Activated naive CD4-positive, alpha-beta T cell treated with anti-CD3 and anti-CD28 coated beads for 36 hours (primary cell): ENCODE measurements around the gene PI4K2A. TPM values are rescaled to one million over a fixed set of nuclear protein-coding genes. Genes with fewer than 3 reads are reported as not detected.
"Not testable (repeated sequence)": the region's sequence is repeated elsewhere in the genome, so short reads cannot be mapped to it uniquely, and the experiment has no call there.

Experiments
- CTCF ChIA-PET: fragments of 350-600 bp; sonication (Branson Sonifier 250); formaldehyde crosslinking; loops from one replicate; lab custom pipeline; 2021; ENCODE audit warnings: antibody characterized with exemption; lab: Charles Lee
- DNase-seq: peaks from one replicate; pipeline ENCODE4 v3.0.0-alpha.2; 2020
- H3K27ac Mint-ChIP-seq: one replicate; pipeline ENCODE4 v1.8.0; 2021; ENCODE audit warnings: mild to moderate bottlenecking, mixed read lengths
- H3K27me3 Mint-ChIP-seq: one replicate; pipeline ENCODE4 v1.8.0; 2021; ENCODE audit warnings: low read depth, mixed read lengths
- H3K36me3 Mint-ChIP-seq: one replicate; pipeline ENCODE4 v1.8.0; 2021; ENCODE audit warnings: low read depth, mixed read lengths
- H3K4me1 Mint-ChIP-seq: one replicate; pipeline ENCODE4 v1.8.0; 2021; ENCODE audit warnings: low read depth, mixed read lengths
- H3K4me3 Mint-ChIP-seq: one replicate; pipeline ENCODE4 v1.8.0; 2021; ENCODE audit warnings: mild to moderate bottlenecking, moderate library complexity, mixed read lengths
- H3K9me3 Mint-ChIP-seq: one replicate; pipeline ENCODE4 v1.8.0; 2021; ENCODE audit warnings: mixed read lengths
- intact Hi-C: fragments of 100-400 bp; cut with micrococcal nuclease; formaldehyde crosslinking; loops from one replicate; pipeline ENCODE4 v1.15.1; 2023
- total RNA-seq, 2 experiments: library from RNA; stranded (reverse); gene quantifications; one replicate each; pipeline ENCODE4 v1.2.3, GENCODE V29; 2021

Gene PI4K2A
- total RNA-seq, 2 experiments from 2014 or later: 8.9 to 9.4 TPM

DNA sequence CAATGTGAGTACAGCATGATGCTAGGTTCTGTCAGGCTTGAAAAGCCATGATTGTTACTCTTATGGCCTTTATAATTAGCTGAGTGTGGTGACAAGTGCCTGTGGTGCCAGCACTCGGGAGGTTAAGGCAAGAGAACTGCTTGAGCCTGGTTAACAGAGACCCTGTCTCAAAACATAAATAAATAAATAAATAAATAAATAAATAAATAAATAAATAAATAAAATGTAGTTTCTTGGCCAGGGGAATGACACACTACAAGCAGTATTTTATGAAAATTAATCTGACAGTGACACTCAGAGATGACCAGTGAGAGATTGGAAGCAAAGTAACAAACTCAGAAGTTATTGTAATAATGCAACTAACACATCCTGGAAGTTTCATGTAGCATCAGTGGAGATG is 4.9 kb upstream of the PI4K2A start:
- no peak for DNase-seq
- H3K36me3 Mint-ChIP-seq: peaks cover 2% of the 10 kb centered on the region
- CTCF ChIA-PET: no interaction called here
- H3K27me3 Mint-ChIP-seq: no peaks in the 10 kb centered on the region
- H3K9me3 Mint-ChIP-seq: no peaks in the 10 kb centered on the region
- H3K27ac Mint-ChIP-seq: no peak overlapping the region
- H3K4me1 Mint-ChIP-seq: peaks cover 17% of the 10 kb centered on the region
- no peak overlapping the region for H3K4me3 Mint-ChIP-seq
- intact Hi-C loops: no loop called here

DNA sequence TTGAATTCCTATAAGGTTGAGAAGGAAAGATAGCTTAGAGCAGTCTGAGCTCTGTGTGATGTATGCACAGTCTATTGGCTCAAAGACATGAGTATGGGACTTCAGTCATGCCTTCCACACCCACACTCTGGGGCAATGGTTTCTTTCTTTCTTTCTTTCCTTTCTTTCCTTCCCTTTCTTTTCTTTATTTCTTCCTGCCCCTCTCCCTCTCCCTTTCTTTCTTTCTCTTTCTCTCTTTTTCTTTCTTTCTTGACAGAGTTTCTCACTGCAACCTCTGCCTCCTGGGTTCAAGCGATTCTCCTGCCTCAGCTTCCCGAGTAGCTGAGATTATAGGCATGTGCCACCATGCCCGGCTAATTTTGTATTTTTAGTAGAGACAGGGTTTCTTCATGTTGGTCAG is 1.4 kb upstream of the PI4K2A start:
- CTCF ChIA-PET, H3K9me3 Mint-ChIP-seq, H3K27ac Mint-ChIP-seq, intact Hi-C loops, H3K27me3 Mint-ChIP-seq, DNase-seq, H3K4me3 Mint-ChIP-seq, H3K36me3 Mint-ChIP-seq: not testable (repeated sequence)
- peaks cover 18% of the 10 kb centered on the region for H3K4me1 Mint-ChIP-seq

DNA sequence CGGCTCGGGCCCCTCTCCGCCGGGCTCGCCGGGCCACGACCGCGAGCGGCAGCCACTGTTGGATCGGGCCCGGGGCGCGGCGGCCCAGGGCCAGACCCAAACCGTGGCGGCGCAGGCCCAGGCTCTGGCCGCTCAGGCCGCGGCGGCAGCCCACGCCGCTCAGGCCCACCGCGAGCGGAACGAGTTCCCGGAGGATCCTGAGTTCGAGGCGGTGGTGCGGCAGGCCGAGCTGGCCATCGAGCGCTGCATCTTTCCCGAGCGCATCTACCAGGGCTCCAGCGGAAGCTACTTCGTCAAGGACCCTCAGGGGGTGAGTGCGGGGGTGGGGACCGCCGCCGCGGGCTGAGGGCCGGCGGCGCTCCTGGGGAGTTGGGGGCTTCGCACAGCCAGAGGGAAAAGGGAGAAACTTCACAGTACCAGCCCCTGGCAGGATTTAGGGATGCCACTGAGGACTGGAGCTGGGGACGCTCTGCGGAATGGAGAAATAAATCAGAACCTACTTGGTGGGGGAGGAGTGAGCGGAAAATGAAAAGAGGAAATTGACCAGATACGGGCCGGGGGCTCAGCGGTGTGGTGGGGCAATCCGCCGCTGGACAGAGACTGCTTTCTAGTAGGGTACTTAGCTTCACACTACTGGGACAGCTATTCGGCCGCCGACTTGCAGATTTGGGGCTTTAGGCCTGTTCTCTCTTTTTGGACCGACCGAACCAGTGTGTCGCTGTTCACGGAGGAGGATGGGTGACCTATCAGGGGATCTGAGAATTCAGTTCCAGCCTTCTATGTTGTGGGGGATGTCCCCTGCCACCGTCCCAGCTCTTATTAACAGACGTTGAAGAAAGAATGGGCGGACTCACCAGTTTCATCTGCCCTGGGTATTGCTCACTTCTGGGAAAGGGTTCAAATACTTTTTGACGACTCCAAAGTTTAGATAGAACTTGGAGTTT is 669 bp downstream of the PI4K2A start:
- intact Hi-C loops: loop anchor here (1.0 to 10.0 kb wide), 11 partner anchors 8 to 1981 kb away; partner anchors contain the start of genes ARHGAP19, AVPI1, EXOSC1 and FRAT2
- Mint-ChIP-seq H3K4me3 (peak overlapping the region; percentile 93), H3K27me3 (no peaks in the 10 kb centered on the region), H3K27ac (peak overlapping the region; percentile 59), H3K4me1 (peaks cover 18% of the 10 kb centered on the region), H3K9me3 (no peaks in the 10 kb centered on the region), H3K36me3 (peaks cover 9% of the 10 kb centered on the region)
- CTCF ChIA-PET: interaction anchor here (0.6 to 1.4 kb wide), 5 partner anchors 20 to 307 kb away, joined by 3 to 4 read pairs (median 3); partner anchors contain the start of gene FRAT2
- peak; percentile 42 for DNase-seq

DNA sequence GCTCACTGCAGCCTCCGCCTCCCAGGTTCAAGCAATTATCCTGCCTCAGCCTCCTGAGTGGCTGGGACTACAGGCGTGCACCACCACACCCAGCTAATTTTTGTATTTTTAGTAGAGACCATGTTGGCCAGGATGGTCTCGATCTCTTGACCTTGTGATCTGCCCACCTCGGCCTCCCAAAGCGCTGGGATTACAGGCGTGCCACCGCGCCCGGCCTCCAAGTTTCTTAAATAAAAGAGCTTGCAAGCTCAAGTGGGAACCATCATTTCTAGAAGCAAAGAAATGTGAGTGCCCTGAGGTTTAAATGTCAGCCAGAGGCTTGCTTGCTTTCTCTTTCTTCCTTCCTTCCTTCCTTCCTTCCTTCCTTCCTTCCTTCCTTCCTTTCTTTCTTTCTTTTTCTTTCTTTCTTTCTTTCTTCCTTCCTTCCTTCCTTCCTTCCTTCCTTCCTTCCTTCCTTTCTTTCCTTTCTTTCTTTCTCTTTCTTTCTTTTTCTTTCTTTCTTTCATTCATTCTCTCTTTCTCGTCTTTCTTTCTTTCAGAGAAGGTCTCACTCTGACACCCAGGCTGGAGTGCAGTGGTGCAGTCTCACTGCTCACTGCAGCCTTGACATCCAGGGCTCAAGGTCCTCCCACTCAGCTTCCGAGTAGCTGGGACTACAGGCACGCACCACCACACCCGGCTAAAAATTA is 2.1 kb downstream of the PI4K2A start:
- not testable (repeated sequence) for H3K9me3 Mint-ChIP-seq, DNase-seq, H3K27ac Mint-ChIP-seq, H3K27me3 Mint-ChIP-seq, H3K36me3 Mint-ChIP-seq
- intact Hi-C loops: loop anchor here (5.0 to 10.0 kb wide), 3 partner anchors 310 to 1980 kb away; partner anchors contain the start of genes FRAT2, SLC25A28 and TM9SF3
- H3K4me3 Mint-ChIP-seq: peak overlapping the region; percentile 6
- CTCF ChIA-PET: interaction anchor here (1.4 kb wide), 1 partner anchor 46 kb away, joined by 4 read pairs; no protein-coding TSS in a partner anchor
- H3K4me1 Mint-ChIP-seq: peaks cover 18% of the 10 kb centered on the region

DNA sequence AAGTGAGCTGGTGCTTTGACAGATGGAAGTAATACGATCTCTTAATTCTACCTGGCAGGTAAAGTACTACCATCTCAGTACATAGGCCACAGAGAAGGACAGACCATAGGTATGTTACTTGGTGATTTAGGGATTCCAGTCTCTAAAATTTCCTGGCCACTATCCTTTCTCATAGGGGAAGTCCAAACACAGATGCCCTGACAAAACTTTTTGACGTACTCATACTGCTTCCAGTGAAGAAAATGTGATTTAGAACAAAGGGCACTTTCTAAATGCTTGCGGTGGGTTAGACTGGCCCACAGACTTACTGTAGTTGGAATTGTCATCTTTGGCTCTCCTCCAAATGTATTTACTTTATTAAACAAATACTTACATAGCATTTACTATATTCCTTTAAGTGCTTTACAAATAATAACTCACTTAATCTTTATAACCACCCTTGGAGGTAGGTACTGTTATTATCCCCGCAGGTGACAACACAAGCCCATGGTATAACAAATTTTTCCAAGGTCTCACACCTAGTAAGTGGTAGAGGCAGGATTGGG is 3.0 kb downstream of the PI4K2A start:
- no peaks in the 10 kb centered on the region for H3K27me3 Mint-ChIP-seq
- H3K4me1 Mint-ChIP-seq: peaks cover 21% of the 10 kb centered on the region
- no peak for DNase-seq
- H3K27ac Mint-ChIP-seq: no peak overlapping the region
- CTCF ChIA-PET: no interaction called here
- H3K36me3 Mint-ChIP-seq: peaks cover 9% of the 10 kb centered on the region
- H3K4me3 Mint-ChIP-seq: no peak overlapping the region
- intact Hi-C loops: loop anchor here (5.0 to 10.0 kb wide), 3 partner anchors 311 to 1979 kb away; partner anchors contain the start of genes FRAT2, SLC25A28 and TM9SF3
- H3K9me3 Mint-ChIP-seq: no peaks in the 10 kb centered on the region

DNA sequence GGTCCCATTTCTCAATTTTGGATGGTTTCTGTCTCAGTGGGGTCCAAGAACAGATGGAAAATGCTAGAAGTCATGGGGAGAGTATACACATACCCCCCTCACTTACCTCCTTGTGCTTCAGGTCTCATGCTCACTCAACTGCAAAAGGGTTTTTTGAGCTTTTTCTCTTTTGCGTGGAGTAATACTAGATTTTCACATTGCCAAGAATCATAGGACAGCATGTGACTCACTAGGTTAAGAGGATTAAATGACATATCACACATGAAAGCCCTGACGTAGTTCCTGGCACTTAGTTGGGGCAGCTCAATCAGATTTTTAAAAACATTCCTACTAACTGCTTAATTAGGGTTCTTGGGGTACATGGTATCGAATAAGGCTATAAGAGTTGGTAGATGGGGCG is 4.5 kb downstream of the PI4K2A start:
- peaks cover 9% of the 10 kb centered on the region for H3K36me3 Mint-ChIP-seq
- H3K27ac Mint-ChIP-seq: no peak overlapping the region
- intact Hi-C loops: loop anchor here (5.0 to 10.0 kb wide), 3 partner anchors 313 to 1977 kb away; partner anchors contain the start of genes FRAT2, SLC25A28 and TM9SF3
- H3K9me3 Mint-ChIP-seq: no peaks in the 10 kb centered on the region
- H3K4me1 Mint-ChIP-seq: peaks cover 29% of the 10 kb centered on the region
- H3K4me3 Mint-ChIP-seq: no peak overlapping the region
- no peaks in the 10 kb centered on the region for H3K27me3 Mint-ChIP-seq
- CTCF ChIA-PET: interaction anchor here (1.2 kb wide), 1 partner anchor 237 kb away, joined by 3 read pairs; no protein-coding TSS in a partner anchor
- no peak for DNase-seq

DNA sequence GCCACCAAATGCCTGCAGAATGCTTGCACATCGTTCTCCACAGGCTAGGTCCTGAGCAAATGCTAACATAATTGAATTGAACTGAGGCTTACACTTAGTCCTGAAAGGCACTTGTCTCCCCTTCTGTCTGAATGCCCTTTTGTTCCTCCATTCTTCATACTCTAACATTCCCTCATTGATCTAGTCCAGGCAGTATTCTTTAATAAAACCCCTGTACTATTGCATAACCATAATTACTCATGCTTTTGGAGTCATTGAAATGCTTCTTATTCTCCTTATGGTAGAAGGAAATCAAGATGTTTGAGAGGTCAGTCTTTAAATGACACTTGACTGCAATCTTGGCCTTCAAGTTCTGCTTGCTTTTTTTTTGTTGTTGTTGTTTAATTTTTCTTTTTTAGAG is 7.1 kb downstream of the PI4K2A start:
- Mint-ChIP-seq H3K9me3 (no peaks in the 10 kb centered on the region), H3K27ac (no peak overlapping the region)
- intact Hi-C loops: loop anchor here (10.0 kb wide), 1 partner anchor 1063 kb away; the partner anchor contains the start of gene TM9SF3

DNA sequence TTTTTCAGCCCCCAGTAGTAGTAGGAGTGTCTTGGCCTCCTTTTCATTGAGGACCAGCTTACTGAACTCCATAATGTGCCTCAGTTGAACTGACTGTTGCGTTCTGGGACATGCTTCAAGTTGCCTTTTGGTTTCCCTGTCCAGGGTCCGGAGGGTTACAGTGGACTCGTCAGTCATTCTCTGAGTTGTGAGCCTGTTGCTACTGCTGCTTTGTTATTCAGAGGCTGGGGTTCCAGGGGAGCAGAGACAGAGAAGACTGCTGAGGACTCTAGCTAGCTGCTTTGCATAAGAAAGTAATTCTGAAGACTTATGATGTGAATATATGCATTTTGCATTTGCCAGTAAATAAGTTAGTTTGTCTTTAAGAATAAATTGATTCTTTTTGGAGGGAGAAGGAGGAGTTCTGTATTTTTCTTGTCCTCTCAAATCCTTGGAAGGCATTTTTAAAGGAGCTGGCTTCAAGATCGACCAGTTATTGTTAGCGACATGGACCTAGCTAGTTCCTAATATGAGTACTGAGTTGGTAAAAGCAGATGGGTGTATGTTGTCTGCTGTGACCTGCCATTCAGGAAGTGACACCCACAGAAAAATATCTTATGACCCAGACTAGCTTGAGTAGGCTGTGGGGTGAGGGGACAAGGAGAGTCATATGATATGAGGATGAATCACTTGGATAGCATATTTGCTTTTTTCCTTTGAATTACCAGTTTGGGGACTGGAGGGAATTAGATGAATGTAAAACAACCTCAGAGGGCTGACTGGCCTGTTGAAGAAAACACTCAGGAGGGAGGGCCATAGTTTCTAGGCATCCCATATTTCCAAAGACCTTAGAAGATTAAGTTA is 8.3 kb downstream of the PI4K2A start:
- intact Hi-C loops: loop anchor here (1.0 to 10.0 kb wide), 3 partner anchors 8 to 1064 kb away; partner anchors contain the start of genes MORN4, PI4K2A and TM9SF3
- Mint-ChIP-seq H3K27me3 (no peaks in the 10 kb centered on the region), H3K4me1 (peaks cover 11% of the 10 kb centered on the region), H3K9me3 (no peaks in the 10 kb centered on the region), H3K36me3 (peaks cover 8% of the 10 kb centered on the region), H3K27ac (no peak overlapping the region), H3K4me3 (no peak overlapping the region)
- peak; percentile 58 for DNase-seq
- CTCF ChIA-PET: interaction anchor here (0.6 to 0.8 kb wide), 2 partner anchors 22 to 53 kb away, joined by 3 read pairs; no protein-coding TSS in a partner anchor

More for the DNA sequence above, 7.1 kb downstream of the PI4K2A start:
- H3K4me1 Mint-ChIP-seq: peaks cover 19% of the 10 kb centered on the region
- CTCF ChIA-PET: no interaction called here
- DNase-seq: no peak
- H3K4me3 Mint-ChIP-seq: no peak overlapping the region
- H3K36me3 Mint-ChIP-seq: peaks cover 8% of the 10 kb centered on the region
- H3K27me3 Mint-ChIP-seq: no peaks in the 10 kb centered on the region

DNA sequence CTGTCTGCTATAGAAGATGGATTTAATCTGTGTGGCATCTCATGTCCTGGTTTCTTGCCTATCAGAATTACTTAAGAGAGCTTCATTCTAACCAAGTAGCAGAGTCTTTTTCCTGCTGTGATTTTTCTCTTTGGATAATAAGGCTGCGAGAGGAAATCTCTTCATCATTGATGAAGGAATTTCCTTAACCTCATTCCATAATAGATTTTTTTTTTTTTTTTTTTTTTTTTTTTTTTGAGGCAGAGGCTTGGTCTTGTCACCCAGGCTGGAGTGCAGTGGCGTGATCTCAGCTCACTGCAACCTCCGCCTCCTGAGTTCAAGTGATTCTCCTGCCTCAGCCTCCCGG is 8.9 kb downstream of the PI4K2A start:
- intact Hi-C loops: loop anchor here (1.0 to 10.0 kb wide), 3 partner anchors 9 to 1065 kb away; partner anchors contain the start of genes MORN4, PI4K2A and TM9SF3
- H3K27ac Mint-ChIP-seq, DNase-seq, H3K36me3 Mint-ChIP-seq, H3K9me3 Mint-ChIP-seq, H3K4me3 Mint-ChIP-seq, H3K27me3 Mint-ChIP-seq: not testable (repeated sequence)
- H3K4me1 Mint-ChIP-seq: peaks cover 11% of the 10 kb centered on the region
- CTCF ChIA-PET: interaction anchor here (0.6 kb wide), 1 partner anchor 22 kb away, joined by 3 read pairs; no protein-coding TSS in a partner anchor

DNA sequence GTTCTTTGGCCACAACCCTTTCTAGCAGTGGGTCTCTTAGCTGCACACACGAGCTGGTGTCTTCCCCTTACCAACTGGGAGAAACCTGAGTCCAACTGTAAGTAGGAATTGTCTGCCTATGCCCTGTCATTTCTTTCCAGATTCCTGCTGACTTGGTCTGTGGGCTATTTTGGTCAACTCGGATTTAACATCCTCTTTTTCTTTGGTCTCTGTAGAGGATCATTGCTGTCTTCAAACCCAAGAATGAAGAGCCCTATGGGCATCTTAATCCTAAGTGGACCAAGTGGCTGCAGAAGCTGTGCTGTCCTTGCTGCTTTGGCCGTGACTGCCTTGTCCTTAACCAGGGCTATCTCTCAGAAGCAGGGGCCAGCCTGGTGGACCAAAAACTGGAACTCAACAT is 10.3 kb downstream of the PI4K2A start:
- CTCF ChIA-PET: no interaction called here
- Mint-ChIP-seq H3K27me3 (no peaks in the 10 kb centered on the region), H3K4me3 (no peak overlapping the region), H3K36me3 (peaks cover 3% of the 10 kb centered on the region), H3K4me1 (peaks cover 11% of the 10 kb centered on the region), H3K27ac (no peak overlapping the region), H3K9me3 (no peaks in the 10 kb centered on the region)
- DNase-seq: no peak
- intact Hi-C loops: no loop called here

DNA sequence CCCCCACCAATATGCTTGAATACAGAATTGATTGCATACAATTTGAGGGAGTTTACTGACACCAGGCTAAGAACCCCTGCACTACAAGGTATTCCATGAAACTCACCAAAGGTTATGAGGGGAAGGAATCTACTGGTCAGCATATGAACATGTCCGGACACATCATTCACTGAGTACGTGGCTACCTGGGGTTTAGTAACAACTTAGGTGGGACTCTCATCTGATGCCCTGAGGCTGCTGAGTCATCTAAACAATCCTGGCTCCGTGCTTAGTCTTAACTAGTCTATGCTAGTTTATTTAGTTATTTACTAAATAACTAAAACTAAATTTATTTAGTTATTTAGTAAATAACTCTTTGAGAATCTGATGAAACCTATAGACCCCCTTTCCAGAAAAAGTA is 11.3 kb downstream of the PI4K2A start:
- no peaks in the 10 kb centered on the region for H3K9me3 Mint-ChIP-seq
- DNase-seq: no peak
- H3K27ac Mint-ChIP-seq: no peak overlapping the region
- intact Hi-C loops: no loop called here
- H3K4me3 Mint-ChIP-seq: no peak overlapping the region
- no peaks in the 10 kb centered on the region for H3K27me3 Mint-ChIP-seq
- H3K4me1 Mint-ChIP-seq: peaks cover 11% of the 10 kb centered on the region
- H3K36me3 Mint-ChIP-seq: peaks cover 9% of the 10 kb centered on the region
- CTCF ChIA-PET: no interaction called here
